Measurements from ENCODE around the gene BRINP1. TPM values are rescaled to one million over a fixed set of nuclear protein-coding genes. Genes with fewer than 3 reads are reported as not detected.

The BRINP1 gene
- total and polyA plus RNA-seq, 2 of the 8 experiments (the other 6 are each of a cell fraction or from before 2014, with no cell fraction given) = 19.5 to 20.5 TPM

GRCh38 chr9:119195521-119195920 lies 173.7 kb downstream of the BRINP1 start (continued):
- TF ChIP-seq HDAC2 (IDR thresholded peaks at IDR 0.05; ENCODE audit: borderline replicate concordance in 1 of 2, low read depth in 2 of 2, low read length in 2 of 2) (0 out of 4 replicates have a peak, but pooled peaks of 1 of the 2 experiments have one; percentile 61), SIX5 (IDR thresholded peaks at IDR 0.05; ENCODE audit: low read depth, low read length) (no peak), CTCF (IDR thresholded peaks at IDR 0.05; ENCODE audit: control extremely low read depth in 1 of 3, insufficient read depth in 1 of 3, low read depth in 1 of 3, low read length in 3 of 3) (no peak)
